ENCODE data around the gene ZNF544.

- TF ChIP-seq CTCF (IDR thresholded peaks at IDR 0.05) (no peak), POLR2A (IDR thresholded peaks at IDR 0.05) (no peak)
Measured at GRCh38 chr19:58227964-58228584, 640 bp upstream of the ZNF544 start.
